UCSD-AML1 (cell line): ENCODE data around the gene SDHAF3.
"Not testable (repeated sequence)": the region's sequence is repeated elsewhere in the genome, so short reads cannot be mapped to it uniquely, and the experiment has no call there.

Experiments used
- DNase-seq: peaks from one replicate; lab custom pipeline; 2025; ENCODE audit not compliant: unreplicated experiment; lab: John Stamatoyannopoulos, UW

Gene SDHAF3

DNA sequence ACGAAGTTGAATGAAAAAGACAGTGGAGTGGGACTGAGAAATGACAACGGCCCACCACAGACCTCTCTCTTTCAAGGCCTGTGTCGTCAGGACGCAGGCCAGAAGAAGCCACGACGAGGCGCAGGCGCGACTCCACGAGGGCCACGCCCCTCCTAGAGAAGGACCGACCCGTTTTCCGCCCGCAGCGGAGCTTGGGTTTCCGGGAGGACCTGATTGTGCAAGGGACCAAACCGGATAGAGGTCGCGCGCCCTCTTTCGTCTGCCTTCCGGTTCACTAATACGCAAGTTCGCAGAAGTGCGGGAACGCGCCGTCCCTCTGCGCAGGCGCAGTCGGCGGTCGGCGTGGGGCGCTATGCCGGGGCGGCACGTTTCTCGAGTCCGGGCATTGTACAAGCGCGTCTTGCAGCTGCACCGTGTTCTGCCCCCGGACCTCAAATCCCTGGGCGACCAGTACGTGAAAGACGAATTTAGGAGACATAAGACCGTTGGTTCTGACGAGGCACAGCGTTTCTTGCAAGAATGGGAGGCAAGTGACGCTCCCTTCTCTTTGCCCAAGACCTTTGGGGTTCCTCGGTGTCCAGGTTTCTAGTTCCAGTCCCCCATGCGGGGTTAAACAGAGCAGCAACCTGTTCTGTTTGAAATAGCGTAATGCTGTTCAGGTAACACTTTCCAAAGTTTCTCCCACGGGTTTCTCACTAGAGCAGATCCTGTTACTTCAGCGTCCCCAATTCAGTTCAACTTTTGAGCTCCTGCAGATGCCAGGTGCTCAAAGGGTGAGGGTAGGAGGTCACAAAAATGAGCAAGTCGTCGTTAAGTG lies at the start of gene SDHAF3:
SDHAF3 (plus strand) TSS at position 327 of the 817 bp plus-strand sequence; CDS start at position 353, 26 bp downstream.
- DNase-seq, result peak; percentile 92

DNA sequence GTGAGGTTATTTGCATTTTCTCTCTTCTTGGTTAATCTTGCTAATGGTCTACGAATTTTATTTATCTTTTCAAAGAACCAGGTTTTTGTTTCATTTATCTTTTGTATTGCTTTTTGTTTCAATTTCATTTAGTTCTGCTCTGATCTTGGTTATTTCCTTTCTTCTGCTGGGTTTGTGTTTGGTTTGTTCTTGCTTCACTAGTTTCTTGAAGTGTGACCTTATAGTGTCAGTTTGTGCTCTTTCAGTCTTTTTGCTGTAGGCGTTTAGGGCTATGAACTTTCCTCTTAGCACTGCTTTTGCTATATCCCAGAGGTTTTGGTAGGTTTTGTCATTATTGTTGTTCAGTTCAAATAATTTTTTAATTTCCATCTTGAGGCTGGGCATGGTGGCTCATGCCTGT lies 45.5 kb upstream of the SDHAF3 start:
- not testable (repeated sequence) for DNase-seq

DNA sequence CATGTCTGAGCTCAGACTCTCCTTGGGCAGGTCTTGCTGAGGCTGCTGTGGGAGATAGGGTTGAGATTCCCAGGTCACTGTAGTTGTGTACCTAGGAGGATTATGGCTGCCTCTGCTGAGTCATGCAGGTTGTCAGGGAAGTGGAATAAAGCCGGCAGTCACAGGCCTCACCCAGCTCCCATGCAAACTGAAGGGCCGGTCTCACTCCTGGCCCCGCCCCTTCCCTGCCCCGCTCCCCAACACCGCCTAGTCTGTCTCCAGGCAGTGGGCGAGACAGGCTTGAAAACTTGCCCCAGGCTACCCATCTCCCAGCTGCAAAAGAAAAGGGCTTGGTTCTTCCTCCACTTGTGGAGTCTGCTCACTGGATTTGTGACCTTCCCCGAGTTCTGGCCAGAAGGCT lies 41.6 kb upstream of the SDHAF3 start:
- no peak for DNase-seq

DNA sequence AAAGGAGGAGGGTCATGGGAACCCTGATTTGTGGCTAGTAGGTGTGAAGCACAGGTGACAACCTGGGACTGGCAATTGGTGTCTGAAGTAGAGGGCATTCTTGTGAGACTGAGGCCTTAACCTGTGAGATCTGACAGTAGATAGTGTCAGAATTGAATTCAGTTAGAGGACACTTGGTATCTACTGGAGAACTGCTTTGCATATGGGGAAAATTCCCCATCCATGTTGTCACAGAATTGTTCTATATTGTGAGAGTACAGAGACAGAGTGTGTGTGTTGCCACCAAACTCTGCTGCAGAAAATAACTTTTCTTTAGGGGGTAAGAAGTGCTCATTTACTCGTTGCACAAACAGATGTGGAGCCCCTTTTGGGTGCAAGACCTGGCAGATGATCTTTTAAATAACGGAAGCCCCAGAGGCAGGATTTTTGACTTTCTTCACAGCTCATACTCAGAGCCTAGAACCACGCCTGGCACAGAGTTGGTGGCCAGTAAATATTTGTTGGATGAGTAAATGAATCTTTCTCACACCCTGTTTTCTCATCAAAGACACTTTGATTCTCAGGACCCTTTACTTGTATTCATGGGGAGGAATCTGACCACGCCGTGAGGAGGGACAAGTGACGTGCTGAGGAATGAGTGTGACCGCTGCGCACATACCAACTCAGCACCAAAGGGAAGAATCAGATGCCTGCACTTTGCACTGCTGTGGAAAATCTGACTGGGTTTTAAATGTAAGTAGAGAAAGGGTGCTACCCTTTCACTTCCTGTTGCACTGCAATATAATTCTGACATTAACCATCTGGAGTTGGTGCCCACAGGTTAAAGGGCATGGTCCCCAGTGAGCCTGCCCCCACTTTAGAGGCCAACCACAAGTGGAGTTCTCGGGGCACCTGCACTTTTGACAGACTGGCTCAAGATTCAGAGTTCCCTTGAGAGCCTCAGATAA lies 39.2 kb upstream of the SDHAF3 start:
- no peak for DNase-seq

DNA sequence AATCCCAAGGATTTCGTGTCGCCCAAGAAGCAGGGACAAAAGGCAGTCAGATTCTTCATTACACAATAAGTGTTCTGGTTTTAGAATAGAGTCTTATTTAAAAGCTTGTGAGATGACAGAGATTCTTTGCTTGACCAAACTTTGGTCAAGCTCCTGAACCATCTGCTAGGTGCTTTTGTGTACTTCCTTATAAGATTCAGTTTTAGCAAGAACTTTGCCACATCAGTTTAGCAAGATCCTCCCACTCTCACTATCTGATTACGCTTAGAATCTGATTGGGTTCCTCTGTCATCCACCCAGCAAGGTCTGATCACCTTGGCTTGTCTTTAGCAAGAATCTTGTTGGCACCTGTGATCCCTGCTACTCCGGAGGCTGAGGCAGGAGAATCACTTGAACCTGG lies 38.2 kb upstream of the SDHAF3 start:
- no peak for DNase-seq

DNA sequence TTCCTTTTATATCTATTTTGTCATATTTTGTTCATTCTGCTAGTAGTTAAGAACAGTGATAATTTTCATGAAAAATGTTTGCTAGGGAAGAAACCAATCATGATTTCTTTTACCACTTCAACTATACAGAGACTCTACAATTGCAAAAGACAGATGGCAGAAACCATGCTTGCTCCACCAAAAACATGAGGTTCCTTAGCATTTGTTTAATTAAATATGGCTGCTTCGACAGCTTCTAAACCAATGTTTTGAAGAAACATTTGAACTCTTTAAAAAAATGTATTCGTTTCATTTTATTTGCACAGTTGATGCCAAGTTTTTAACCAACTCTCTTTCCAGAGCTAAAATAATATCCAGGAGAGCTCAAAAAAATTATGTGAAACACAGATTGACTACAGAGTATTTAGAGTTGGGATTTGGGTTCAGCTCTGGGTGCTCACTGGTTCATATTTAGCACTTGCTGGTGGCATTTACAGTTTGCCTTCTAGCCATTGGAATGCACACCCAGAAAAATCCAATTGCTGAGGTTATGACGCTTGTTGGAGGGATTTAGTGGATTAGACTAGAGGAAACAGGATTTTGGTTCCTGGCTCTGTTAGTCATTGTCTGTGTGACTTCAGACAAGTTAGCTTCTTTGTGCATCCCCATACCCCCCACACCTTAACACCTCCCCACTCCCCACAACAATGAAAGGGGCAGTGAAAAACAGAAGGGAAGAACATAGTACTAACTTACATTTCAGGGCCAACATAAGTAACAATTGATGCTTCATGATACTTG lies 35.8 kb upstream of the SDHAF3 start:
- no peak for DNase-seq

DNA sequence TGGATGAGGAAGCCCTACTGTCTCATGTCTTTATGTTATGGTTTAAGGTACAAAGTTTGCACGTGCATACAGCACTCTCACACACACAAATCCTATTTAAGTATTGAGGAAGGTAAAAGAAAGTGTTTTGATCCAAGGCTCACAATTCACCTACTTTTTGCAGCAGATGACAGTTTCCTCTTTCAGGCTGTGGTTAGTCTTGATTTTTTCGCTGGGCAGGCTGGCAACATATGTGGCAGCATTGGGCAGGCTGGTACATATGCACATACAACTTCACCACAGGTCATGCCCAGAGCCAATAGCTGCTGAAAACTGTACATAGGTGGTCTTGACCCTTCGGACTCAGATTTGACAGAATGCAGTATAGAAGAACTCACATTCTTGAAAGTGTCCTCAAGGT lies 29.1 kb upstream of the SDHAF3 start:
- DNase-seq, result no peak

DNA sequence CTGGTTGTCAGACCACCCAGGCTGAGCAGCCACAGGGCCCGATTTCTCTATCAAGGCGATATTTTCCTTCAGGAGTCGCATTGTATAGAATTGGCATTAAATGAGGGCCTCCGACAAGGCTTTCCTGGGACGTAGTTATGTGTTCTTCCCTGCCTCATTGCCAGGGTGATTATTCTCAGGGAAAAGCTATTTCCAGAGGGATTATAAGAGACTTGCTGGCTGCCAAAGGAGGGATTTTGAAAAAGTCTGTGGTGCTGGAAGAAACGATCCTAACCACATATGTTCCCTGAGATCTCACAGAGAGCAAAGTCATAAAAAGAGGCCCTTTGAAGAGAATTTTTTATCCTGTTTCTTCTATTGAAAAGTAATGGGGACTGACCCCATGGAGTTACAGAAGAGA lies 27.7 kb upstream of the SDHAF3 start:
- DNase-seq, result no peak

DNA sequence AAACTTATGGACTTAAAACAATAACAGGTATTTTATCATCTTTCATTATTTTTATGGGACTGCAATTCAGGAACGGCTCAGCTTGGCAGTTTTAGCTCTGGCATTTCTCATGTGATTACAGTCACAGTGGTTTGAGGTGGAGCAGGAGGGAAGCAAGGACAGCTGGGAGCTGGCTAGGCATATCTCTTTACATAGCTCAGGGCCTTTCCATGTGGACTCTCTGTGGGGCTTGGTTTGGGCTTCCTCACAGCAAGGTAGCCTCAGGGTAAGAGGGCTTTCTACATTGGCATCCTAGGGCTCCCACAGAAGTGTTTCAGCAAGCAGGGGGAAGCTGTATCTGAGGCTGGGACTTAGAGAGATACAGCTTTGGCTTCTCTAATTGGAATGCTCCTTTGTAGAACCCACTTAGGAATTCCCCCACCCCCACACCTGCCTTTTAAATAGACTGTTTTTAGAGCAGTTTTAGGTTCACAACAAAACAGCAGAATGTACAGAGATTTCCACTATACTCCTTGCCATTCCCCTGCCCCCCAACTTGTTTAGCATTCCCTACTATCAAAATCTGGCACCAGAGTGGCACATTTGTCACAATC lies 26.6 kb upstream of the SDHAF3 start:
- DNase-seq, result no peak

DNA sequence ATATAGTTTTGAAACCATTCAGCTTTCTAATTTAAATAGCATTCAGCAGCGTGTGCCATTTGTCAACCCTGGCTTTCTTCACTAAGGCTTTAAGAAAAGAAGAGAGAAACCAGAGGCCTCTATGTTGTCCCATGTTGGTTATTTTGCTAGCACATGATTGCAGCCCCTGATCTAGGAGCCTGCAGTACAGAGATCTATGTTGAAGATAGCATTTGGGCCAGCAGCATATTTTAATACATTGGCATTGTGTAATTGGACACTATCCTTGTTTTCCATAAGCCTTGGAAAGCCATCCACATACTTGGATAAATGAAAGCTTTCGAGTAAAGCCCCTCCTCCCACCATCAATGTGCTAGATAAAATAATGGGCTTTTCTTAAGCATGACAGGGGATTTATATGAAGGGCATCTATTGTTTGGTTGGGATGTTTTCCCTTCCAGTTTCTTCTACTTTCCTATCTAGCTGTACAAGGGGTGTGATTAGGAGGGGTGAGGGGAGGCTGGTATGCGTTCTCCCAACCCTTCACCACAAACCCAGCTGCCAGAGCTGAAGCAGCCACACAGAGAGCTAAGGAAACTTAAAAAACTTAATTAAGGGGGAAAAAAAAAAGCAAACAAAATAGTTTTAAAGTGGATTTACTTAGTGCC lies 23.1 kb upstream of the SDHAF3 start:
- DNase-seq, result no peak

DNA sequence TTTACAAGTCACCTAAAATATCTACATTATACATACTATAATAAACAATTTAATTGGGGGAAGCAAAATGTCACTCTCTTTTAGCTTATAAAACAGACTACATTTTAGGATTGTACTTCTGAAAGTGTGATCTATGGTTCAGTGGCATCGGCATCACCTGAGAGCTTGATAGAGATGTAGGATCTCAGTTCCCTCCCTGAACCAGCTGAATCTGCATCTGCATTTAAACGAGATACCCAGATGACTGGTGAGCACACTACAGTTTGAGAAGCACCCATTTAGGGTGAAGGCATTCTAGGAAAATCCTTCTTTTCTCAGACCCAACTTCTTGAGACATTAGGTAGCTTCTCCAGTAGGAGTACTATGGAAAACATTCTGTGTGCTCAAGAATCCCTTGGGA lies 21.5 kb upstream of the SDHAF3 start:
- DNase-seq, result no peak

DNA sequence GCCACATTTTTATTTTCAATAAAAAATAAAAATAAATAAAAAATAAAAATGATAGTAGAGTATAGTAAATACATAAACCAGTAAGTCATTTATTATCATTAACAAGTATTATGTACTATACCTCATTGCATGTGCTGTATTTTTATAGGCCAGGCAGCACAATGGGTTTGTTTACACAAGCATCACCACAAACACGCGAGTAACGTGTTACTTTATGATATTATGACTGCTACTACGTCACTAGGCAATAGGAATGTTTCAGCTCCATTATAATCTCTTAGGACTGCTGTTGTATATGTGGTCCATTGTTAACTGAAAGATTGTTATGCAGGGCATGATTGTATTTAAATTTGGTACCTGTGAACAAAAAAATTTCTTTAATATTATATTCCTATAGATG lies 20.8 kb upstream of the SDHAF3 start:
- no peak for DNase-seq

DNA sequence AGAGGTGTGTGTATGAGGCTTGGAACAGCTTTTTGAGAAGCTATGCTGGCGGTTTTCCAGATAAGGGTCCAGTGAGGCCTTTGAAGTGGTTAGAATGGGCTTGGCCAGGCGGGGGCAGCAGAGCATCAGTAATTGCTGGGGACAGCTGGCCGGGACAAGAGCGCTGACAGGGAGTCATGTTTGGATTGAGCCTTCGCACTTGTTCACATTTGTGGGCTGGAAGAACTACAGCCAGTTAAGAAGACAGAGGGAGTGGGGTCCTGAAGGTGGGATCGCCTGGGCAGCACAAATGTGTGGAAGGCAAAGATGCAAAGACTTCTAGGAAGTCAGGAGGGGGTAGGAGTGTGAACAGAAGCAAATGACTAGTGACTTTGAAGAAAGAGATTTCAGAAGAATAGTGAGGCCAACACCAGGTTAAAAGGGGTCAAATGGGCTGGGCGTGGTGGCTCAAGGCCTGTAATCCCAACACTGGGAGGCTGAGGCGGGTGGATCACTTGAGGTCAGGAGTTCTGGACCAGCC lies 12.7 kb upstream of the SDHAF3 start:
- DNase-seq, result peak; percentile 67

DNA sequence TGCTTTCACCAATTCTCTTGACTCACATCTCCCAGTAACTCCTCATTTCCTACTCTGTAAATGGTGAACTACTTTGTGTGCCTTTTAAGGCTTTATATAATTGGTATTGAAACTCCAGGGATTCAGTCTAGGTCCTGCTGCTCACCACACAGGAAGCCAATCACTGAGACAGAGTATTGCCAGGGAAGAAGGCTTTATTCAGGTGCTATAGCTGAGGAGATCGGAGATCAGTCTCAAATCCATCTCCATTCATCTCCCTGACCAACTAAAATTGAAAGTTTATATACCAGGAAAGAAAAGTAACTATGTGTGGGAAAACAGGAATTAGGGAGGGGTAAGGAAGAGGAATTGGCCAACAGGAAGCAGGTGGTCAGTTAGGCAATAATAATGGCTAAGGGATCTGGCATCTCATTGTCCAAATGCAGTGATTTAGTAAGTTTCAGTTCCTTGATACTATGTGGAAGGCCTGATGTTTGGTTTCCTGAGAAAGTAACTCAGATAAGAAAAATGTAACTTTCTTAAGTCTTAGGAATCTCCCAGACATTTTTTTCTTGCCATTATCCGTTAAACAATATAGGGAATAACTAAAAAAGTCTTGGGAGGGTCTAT lies 10.2 kb upstream of the SDHAF3 start:
- no peak for DNase-seq

DNA sequence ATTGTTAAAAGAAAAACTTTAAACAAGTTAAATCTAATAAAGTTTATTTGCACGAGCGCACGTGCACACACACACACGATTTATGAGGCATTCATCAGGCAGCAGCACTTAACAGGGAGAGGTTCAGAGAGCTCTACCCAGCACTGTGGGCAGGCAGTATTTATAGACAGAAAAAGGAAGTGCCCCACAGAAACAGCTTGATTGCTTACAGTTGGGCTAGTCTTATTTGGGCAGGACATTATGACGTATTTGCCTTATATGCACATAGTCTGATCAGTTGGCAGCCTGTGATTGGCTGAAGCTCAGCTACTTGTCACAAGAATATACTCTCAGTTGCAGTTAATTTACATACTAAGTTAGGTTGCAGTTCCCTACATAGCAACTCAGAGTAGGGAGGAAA lies 1.2 kb upstream of the SDHAF3 start:
- DNase-seq, result peak; percentile 12

DNA sequence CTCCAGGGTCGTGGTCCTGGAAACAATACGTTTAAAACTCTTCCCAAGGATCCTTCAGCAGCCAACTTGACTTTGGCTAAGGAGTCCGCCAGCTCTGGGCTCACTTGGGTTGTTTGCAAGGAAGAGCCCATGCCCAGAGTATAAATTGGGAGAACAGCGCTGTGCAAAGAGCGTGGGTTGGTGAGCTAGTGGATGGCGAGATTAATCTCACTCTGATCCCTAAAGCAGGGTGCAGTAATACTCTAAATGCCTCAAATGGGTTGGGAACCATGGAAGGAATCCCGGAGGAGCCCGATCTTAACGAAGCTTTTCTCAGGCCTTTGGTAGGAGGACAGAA lies 495 bp upstream of the SDHAF3 start:
- DNase-seq, result no peak

DNA sequence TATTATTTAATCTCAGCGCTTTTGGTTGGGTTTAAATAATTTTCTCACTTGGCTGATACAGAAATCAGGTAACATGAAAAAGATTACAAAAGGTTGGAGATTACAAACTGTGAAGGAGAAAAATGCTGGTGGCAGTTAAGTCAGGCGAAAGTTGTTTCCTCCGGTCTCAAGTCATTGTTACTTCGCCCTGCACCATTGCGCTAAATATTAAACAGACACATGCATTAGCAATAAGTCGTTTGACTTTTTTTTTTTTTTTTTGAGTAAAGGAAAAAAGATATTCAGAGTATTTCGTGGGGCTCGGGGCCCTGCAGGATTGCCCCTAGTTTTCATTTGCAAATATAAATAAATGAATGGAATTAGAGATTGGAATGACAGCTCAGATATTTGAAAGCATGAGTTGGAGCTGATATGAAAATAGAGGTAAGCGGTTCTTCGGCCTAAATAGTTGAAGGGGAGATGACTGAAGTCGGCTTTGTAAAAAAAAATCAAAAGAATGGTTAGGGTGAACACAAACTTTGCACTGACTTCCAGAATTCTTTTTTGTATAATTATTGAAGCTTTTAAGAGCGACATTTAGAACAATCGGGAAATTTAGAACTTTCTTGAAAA lies 914 bp downstream of the SDHAF3 start:
- DNase-seq, result no peak

DNA sequence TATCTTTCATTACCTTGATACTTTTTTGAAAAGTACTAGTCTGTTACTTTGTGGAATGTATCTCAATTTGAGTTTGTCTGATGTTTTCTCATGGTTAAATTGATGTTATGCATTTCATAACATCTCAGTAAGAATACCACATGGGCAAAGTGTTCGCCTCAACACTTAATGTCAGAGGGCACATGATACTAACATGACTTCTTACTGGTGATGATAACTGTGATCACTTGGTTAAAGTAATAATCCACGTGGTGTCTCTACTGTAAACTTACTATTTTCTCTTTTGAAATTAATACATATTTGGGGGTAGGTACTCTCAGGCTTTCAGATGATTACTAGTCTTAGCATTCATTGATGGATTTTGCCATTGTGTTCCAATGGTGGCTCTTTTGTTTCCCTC lies 2.2 kb downstream of the SDHAF3 start:
- no peak for DNase-seq

DNA sequence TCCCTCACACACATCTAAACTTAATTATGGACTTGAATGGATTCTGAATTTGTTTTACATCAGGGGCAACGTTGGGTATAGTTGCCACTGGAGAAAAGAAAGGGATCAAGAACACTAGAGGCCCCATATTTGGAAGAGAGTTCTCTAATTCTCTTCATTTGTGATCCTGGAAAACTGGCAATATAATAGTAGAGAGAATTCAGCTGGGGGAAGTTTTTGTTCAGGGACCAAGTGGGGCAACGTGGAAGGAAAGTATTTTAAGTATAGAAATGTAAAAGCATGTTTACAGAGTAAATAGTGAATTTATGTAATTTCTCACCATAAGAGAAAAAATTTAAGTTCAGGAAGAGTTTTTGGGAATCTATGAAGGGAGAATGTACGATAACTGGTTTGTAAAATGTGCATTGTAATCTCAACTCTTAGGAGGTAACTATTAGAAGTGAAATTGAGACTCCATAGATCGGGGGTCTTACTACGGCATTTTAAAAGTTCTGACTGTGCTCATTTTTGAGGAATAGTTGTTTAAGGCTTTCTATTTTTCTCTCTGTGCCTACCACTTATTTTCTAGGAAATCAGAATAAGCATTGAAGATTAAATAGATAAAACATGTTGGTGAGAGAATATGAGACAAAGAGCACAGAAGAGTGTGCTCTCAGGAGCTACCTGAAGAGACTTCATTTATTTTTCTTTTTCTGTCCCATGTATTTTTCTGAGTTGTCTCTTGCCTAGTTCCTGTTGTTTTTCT lies 3.4 kb downstream of the SDHAF3 start:
- no peak for DNase-seq
